ENCODE results near the gene ZNF319.
"Not testable (repeated sequence)": the region's sequence is repeated elsewhere in the genome, so short reads cannot be mapped to it uniquely, and the experiment has no call there.

The ZNF319 gene

DNA sequence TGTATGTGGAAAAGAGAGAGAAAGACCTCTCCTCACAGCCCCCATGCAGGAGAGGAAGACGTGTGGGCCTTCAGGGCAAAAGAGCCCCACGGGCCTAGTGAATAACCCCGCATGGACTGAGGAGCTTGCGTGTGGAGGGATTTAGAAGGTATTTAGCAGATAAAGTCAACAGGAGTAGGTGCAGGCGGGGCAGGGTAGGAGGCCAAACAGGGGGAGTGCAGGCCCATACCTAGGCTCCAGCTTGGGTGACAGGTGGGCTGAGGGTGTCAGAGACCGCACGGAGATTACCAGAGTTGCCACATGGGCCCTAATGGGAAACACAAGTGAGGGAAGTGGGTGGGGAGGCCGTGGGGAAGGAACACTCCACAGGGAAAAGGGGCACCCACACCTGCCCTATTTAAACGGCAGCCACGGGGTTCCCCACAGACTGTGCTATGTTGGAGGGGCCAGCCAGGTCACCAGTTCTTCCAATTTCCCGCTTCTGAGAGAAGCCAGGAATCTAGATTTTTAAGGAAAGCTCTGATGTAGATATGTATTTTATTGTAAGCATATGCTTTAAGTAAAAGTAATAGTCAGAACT, 21.4 kb downstream of the ZNF319 start:
- DNase-seq (ENCODE audit: low read depth in 2 of 3, low spot score in 1 of 3) = no peak

DNA sequence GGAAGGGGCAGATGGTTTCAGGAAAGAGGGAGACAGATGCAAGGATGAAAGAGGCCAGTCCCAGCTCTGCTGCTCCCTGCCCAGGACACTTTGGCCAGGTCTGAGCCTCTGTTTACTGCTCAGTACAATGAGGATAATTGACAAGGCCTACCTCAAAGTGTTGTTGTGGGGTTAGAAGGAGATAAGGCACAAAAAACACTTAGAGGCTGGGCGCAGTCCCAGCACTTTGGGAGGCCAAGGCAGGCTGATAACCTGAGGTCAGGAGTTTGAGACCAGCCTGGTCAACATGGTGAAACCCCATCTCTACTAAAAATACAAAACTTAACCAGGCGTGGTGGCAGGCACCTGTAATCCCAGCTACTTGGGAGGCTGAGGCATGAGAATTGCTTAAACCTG, 22.4 kb downstream of the ZNF319 start:
- not testable (repeated sequence) for DNase-seq (ENCODE audit: low read depth in 2 of 3, low spot score in 1 of 3)

DNA sequence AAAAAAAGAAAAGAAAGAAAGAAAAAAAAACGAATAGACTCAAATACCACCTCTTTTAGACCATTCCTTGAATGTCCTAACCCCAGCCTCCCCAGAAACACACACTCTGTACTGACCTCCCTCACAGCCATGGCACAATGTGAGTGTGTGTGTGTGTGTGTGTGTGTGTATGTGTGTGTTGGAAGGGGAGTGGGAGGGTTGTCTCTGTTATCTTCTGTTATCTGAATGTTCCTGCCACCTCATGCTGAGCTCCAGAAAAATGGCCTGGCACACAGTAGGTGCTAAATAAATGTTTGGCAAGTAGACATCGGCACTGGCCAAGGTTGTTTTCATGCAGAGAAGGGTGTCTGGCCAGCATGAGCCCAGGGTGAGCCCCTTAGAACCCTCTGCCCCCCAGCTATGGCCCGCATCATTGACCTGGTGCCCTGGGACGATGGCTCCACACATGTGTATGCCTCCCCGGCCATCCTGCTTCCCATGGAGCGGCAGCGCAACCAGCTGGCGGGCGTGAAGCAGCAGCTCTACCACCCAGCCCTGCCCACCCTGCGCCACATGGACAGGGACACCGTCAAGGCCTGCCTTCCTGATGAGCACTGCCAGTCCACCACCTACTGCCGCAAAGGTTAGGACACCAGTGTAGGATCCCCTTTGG, 22.9 kb downstream of the ZNF319 start:
- no peak for DNase-seq (ENCODE audit: low read depth in 2 of 3, low spot score in 1 of 3)

DNA sequence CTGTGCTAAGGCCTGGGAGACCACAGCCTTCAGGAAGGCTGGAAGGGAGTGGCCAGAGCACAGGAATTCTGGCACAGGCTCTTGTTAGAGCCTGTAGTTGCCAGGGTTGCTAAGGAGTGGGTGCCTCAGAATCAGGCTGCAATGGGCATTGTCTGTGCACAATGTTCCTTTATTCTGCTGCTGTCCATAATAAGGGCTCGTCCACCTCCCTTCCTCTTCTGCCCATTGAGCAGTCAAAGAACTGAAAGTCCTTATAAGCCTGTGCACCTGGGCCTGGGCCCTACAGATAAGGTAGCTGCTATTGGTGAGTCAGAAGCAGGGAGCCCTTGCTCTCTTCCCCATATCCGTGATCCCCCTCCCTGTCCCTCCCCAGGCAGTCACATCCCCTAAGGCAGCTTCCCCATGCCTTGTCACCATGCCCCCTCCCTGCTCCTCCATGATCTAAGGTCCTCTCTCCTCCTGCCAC, 24.1 kb downstream of the ZNF319 start:
- DNase-seq (ENCODE audit: low read depth in 2 of 3, low spot score in 1 of 3) = no peak

DNA sequence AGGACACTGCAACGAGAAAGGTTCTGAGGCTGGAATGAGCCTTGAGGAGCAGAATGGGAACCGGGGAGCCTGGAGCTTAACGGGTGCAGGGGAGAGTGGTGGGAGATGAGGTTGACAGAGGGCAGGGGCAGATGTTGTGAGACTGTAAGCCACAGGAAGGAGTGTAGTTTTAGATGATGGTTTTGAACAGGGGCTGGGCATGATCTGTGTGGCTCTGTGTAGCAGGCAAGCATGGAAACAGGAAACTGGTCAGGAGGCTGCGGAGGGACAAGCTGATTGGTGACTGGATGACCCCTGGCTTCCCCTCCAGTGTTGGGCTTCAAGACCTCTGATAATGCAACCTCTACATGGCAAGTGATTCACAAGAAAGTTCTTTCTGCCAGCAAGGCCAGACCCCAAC, 28.2 kb downstream of the ZNF319 start:
- no peak for DNase-seq (ENCODE audit: low read depth in 2 of 3, low spot score in 1 of 3)

DNA sequence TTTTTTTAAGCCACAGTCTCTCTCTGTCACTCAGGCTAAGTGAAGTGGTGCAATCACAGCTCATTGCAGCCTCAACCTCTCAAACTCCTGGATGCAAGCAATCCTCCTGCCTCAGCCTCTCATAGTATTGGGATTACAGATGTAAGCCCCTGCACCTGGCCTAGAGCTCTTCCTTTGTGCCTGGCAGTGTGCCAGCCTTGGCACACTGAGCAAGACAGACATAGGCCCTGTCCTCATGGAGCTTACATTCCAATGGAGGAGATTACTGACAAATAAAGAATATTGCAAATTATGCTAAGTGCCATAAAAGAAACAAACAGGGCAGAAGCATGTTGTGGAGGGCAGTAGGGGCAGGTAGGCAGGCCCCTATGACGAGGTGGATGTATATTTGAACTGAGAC, 28.6 kb downstream of the ZNF319 start:
- no peak for DNase-seq (ENCODE audit: low read depth in 2 of 3, low spot score in 1 of 3)

DNA sequence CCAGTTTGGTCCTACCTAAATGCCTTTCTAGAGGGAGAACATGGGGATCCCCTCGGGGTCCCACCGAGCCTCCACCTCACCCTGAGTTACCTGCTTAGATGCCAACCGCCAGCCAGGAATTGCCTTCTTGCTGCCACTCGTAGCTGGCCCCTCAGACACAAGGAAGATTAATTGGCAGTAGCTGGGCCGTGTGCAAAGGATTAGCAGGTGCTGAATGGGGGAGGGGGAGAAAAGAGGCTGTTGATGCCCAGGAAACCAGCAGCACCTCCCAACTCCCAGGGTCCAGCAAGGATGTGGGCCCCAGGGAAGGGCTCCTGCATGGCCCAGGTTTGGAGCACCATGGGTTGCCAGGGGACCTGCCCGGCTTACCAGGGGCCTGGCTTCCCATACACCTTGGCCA, 29.5 kb downstream of the ZNF319 start, which contains the start of gene CNGB1:
TSS of gene CNGB1 (minus strand) at position 159 of the 400 bp plus-strand sequence. CDS start 3,842 bp downstream, outside the sequence.
- no peak for DNase-seq (ENCODE audit: low read depth in 2 of 3, low spot score in 1 of 3)

DNA sequence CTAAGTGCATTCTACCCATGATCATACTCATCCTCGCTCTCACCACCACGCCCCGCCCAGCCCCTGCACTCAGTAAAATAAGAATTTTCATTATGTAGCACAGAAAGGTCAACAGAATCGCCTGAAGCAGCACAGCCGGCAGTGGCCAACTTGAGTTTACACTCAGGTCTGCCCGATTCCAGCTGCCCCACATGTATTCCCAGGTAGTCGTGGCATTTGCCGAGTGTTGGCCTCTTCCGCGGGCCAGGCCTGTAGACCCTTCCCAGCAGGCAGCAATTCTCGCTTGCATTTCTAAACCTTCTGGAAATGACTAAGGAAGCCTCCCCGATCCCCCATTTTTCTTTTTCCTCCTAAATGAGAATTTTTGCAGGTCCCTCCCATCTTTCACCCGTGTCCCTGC, 30.2 kb downstream of the ZNF319 start:
- DNase-seq (ENCODE audit: low read depth in 2 of 3, low spot score in 1 of 3) = no peak

DNA sequence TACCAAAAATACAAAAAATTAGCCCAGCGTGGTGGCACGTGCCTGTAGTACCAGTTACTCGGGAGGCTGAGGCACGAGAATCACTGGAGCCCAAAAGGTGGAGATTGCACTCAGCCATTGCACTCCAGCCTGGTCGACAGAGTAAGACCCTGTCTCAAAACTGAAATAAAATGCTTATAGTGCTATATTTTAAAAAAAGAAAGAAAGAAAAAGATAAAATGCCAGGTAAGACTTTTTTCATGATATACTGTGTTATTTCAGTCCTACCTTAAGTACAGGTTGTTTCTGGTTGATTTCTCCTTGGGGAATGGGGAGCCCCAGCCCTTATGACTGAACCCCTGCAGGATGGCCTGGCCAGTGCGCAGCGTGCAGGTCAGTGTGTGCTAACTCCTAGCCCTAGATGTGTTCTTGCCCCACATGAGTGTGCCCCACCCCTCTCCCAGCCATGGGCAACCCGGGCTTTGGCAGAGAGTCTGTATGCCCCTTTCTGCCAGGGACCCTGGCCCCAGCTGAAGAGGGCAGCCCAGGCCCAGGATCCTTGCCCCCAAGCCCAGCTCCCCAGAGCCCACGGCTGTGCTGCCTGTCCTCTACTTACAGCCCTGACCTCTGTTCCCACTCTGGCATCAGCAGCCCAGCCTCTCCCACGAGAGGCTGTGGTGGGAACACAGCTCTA, 30.9 kb downstream of the ZNF319 start:
- no peak for DNase-seq (ENCODE audit: low read depth in 2 of 3, low spot score in 1 of 3)

DNA sequence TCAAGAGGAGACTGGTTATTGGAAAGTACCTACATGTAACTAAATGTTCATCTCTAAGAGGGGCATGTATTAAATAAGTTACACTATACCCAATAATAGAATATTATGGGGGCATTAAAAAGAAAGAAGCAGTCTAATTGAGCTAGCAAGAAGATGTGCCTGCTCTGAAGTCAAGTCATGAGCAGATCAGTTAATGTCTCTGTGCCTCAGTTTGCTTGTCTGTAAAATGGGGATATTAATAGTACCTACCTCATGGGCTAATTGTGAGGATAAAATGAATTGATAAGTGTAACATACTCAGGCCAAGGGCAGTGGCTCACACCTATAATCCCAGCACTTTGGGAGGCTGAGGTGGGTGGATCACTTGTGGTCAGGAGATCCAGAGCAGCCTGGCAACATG, 32.6 kb downstream of the ZNF319 start:
- DNase-seq (ENCODE audit: low read depth in 2 of 3, low spot score in 1 of 3) = no peak

DNA sequence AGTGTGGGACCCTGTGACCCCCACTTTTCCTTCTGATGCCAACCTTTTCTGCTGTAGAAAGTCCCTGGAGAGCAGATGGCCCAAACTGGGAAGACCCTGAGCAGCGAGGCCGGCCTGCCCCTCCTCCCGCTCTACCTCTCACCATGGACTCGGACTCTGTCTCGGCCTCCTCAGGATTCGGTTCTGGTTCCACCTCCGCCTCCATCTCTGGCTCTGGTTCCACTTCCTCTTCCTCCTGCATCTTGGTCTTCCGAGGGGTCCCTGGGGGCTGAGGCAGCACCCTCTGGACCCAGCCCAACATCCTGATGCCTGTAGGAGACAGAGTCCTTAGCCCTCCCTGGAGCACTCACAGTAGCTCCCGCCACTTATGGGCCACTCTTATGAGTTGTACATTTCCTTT, 33.5 kb downstream of the ZNF319 start:
- DNase-seq (ENCODE audit: low read depth in 2 of 3, low spot score in 1 of 3) = no peak

DNA sequence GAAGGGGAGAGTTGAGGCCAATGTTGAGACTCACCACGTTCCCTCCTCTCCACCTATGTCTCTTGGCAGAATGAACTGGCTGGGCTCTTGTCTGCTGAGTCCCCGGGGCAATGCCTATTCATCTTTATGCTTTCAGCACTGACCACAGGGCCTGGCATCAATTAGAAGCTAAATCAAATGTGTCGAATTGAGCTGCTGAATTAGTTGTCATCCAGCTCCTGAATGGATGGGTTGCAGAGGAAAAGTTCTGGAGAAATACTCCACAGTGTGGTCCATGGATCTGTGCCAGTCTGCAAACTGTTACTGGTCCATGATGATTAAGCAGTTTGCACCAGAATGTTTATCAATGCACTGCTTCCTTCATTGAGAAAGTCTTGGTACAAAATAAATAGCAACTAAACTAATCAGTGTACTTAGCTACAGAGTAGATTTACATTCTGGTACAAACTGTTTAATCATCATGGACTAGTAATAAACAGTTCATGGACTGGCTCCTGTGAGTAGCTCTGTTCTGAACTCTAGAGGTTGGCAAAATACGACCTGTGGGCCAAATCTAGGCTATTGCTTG, 34.2 kb downstream of the ZNF319 start:
- DNase-seq (ENCODE audit: low read depth in 2 of 3, low spot score in 1 of 3) = no peak

DNA sequence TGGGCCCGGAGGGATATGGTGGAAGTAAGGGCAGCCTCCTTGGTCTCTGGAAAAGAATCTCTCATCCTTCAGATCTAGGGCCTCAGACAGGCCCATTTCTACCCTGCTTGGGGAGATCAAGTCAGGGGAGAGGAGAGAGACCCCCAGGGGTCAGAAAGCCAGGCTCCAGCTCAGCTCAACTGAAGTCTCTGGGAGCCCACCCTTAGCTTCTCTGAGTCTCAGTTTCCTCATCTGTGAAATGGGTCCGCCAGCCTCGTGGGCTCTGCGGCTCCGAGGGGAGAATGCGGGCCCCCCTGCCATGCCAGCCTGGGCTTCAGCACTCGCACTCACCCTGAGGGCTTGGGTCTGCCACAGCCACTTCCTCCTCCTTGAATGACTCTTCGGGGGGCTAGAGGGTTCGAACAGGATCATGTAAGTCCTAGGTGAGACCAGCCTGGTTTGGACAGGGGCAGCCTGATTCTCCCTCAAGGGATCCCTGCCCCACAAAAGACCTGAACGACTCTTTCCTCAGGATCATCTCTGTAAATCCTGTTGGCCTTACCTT, 36.2 kb downstream of the ZNF319 start:
- no peak for DNase-seq (ENCODE audit: low read depth in 2 of 3, low spot score in 1 of 3)

DNA sequence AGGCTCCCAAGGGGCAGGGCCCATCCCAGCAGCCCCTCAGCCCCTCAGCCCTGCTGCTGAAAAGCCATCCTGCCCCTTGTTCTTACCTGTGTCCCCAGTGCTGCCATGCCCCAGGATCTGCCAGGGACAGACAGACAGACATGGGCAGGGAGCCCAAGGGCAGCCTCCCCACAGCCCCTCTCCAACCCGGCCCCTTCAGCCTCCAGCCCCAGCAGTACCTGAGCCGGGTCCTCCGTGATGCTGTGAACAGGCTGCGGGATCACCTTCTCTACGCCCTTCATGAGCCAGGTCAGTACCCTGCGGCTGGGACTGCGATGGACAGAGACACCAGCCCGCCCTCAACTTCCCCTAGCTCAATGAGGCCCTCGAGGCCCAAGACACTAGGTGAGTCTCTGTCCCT, 37.7 kb downstream of the ZNF319 start:
- DNase-seq (ENCODE audit: low read depth in 2 of 3, low spot score in 1 of 3) = no peak

DNA sequence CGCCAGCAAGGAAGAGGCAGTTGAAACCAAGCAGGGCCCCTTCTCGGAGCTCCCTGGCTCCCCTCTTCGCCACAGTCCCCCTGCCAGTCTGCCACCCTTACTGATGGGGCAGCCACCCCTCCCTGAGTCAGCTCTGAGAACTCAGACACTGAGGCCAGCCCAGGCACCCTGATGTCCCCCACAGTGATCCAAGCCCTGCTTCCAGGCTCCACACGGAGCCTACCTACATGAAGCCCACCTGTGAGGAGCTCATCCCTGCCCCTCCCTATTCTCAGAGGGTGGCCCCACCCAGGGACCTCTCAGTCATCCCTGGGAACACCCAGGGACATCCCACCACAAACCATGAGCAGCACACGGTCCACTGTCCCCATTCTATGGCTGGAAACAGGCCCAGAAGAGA, 38.4 kb downstream of the ZNF319 start:
- no peak for DNase-seq (ENCODE audit: low read depth in 2 of 3, low spot score in 1 of 3)

DNA sequence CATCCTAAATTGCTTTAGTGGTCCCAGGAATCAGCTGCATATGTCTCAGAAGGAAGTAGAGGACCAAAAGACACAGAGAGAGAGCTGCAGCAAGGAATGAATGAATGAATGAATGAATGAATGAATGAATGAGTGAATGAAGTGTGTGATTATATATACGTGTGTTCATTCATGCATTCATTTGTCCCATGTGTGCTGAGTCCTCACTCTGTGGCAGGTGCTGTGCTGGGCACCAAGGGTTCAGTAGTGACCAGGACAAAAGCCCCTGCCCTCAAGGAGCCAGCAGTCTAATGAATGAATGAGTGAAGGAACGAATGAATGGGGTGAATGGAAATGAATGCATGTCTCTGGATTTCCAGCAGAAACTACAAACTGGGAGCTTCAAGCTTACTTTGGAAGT, 38.9 kb downstream of the ZNF319 start:
- no peak for DNase-seq (ENCODE audit: low read depth in 2 of 3, low spot score in 1 of 3)

DNA sequence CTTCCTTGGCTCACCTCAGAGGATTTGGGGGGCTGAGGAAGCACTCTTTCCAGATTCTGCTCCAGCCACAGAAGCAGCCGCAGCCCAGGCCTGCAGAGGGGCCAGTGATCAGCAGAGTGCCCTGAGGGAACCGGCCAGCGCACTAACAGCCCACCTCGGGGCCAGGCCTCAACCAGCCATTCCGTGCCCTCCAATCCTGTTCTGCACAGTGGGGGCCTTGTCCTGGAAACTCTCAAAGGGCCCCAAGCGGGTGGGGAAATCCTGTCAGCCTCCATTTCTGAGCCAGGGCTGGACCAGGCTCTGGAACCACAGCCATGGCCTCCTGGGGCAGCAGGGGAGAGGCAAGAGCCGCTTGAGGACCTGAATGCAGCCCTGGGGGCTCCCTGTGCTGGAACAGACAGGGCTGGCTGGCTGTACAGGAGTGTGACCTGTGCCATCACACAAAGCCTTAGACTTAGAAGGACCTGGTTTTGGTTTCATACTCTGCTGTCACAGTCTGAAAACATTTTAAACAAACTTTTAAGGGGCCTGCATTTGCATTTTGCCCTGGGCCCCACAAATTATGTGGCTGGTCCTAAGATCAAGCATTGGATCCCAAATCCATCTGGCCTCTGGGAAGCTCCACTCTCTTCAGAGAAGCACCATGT, 39.5 kb downstream of the ZNF319 start:
- DNase-seq (ENCODE audit: low read depth in 2 of 3, low spot score in 1 of 3) = no peak

DNA sequence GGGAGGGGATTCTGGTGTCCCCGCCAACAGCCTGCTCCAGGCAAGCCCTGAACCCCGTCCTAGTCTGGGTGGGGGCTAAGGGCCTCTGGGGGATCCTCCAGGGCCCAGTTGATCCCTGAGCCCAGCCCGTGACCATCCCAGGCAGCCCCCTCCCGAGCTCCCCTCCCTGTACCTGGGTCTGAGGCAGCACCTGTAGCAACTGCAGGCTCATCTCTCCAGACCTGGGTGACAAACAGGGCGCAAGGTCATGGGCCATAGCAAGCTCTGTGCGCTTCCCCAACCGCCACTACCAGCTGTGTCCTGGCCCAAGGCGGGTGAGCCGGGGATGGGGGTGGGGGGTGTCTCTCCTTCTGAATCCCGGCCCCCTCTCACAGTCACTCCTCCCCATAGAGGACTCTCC, 40.2 kb downstream of the ZNF319 start:
- no peak for DNase-seq (ENCODE audit: low read depth in 2 of 3, low spot score in 1 of 3)

DNA sequence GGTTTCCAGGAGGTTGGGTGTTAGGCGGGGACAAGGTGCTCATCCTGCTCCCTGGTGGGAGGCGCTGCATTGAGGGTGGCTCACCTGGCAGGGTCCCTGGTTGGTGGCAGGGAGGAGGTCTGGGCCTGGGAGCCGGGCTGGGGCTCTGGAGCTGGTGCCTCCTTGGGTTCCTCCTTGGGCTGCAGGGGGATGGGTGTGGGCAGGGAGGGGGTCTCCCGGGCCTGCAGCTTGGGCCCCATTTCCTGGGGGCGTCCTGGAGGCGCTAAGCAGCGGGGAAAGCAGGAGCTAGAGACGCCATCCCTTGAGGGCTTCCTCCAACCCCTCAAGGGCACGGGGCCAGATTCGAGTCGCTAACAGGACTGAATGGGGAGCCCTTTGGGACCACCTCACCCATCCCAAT, 40.7 kb downstream of the ZNF319 start:
- no peak for DNase-seq (ENCODE audit: low read depth in 2 of 3, low spot score in 1 of 3)

DNA sequence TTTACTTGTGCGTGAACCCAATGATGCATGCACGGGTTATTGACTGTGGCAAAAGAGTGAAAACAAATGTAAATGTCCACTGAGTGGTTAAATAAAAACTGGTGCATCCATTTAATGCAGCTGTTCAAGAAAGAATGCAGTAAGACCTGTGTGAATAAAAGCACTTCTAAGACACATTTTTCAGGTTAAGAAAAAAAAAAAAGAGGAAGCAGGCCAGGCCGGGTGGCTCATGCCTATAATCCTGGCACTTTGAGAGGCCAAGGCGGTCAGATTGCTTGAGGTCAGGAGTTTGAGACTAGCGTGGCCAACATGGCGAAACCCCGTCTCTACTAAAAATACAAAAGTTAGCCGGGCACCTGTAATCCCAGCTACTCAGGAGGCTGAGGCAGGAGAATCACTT, 41.4 kb downstream of the ZNF319 start:
- no peak for DNase-seq (ENCODE audit: low read depth in 2 of 3, low spot score in 1 of 3)

DNA sequence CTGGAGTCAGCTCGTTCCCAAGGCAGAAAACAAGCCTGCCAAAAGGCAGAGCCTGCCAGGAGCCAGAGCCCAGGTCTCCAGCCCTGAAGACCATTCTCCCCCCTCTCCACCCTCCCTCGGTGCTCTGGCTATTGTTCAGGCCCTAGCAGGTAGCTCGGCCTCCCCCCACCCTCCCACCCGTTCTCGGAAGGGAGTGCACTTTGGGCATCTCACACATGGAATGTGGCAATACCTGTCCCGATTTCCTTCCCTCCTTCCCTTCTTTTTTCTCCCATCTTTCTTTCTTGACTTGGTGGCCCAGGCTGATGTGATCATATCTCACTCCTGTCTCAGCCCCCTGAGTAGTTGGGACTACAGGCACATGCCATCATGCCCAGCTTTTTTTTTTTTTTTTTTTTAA, 41.9 kb downstream of the ZNF319 start:
- DNase-seq (ENCODE audit: low read depth in 2 of 3, low spot score in 1 of 3) = no peak
